Fibroblast of villous mesenchyme (primary cell): ENCODE measurements around the gene AAK1. TPM values are rescaled to one million over a fixed set of nuclear protein-coding genes. Genes with fewer than 3 reads are reported as not detected.

ENCODE experiments used
- DNase-seq: peaks from one replicate; pipeline ENCODE4 v3.0.0-alpha.2; 2010; ENCODE audit warnings: low read depth
- H3K4me3 ChIP-seq: 2 replicates; pipeline ENCODE4 v1.5.1; 2011; ENCODE audit warnings: low read depth, mild to moderate bottlenecking, low read length
- CTCF ChIP-seq: IDR thresholded peaks from 2 replicates; pipeline ENCODE4 v1.5.1; 2012; ENCODE audit warnings: low read depth, mild to moderate bottlenecking, low read length; ENCODE audit not compliant: insufficient read depth
- total RNA-seq: library from RNA; depleted of rRNA; stranded (reverse); fragments of >200 nt; gene quantifications from 2 replicates; pipeline ENCODE4 v1.2.3, GENCODE V29; 2012

Gene AAK1
- total RNA-seq, 1 donor: 68.2 TPM

GRCh38 chr2:69584127-69584889, 59.2 kb downstream of the AAK1 start:
- TF ChIP-seq CTCF: no peak
- no peak overlapping the region for H3K4me3 ChIP-seq
- DNase-seq: no peak

DNA sequence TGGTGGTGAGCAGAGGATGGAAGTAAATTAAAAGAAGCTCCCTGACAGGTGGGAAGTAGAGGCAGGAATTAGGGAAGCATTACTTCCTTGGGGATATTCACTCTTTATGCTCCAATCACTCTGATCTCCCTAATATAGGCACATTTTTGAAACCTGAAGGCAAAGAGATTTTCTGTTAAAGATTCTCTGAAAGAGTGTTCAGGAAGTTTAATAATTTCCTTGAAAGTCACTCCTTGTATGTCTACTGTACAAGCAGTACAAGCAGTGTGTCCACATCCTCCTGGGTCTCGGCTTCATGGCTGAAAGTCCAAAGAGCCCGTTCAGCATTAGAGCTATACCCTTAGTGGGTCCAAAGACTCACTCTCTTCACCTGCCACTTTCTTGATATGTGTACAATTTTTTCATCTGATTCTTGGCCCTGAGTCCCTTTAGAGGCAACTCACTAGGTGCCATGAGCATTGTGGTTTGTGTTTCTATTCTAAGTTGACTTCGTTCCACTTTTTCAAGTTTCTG, 60.2 kb downstream of the AAK1 start:
- H3K4me3 ChIP-seq: no peak overlapping the region
- no peak for TF ChIP-seq CTCF
- no peak for DNase-seq

DNA sequence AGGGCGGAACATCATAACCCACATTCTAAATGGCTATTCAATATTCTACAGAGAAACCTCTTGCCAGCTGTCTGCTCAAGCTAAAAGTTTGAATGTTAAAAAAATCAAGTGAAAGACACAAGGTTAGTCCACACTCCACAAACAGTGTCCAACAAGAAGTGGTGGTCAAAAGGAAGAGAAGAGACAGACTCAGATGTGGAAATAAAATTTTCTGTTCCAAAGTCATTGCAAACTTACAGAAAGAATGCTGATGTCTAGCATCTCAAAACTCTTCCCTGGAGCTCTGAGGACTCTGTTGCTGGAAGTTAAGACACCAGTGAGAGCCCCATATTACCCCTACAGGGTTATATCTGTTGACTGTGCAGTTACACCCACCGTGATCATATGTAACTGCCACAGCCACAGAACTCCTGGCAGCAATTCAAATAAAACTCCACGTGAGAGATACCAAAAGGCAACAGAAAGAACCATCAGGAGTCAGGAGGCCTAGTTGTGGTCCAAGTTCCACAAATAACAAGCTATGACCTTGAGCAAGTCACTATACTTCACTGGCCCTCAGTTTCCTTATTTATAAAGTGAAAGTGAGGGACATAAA, 60.9 kb downstream of the AAK1 start:
- no peak for DNase-seq
- no peak for TF ChIP-seq CTCF
- H3K4me3 ChIP-seq: no peak overlapping the region

GRCh38 chr2:69581774-69582581, 61.6 kb downstream of the AAK1 start:
- no peak overlapping the region for H3K4me3 ChIP-seq
- TF ChIP-seq CTCF: no peak
- peak; percentile 40 for DNase-seq

- no peak for TF ChIP-seq CTCF
- DNase-seq: no peak
- H3K4me3 ChIP-seq: no peak overlapping the region
Observed at GRCh38 chr2:69580486-69580885, 63.1 kb downstream of the AAK1 start.

- no peak for TF ChIP-seq CTCF
- DNase-seq: no peak
Observed at GRCh38 chr2:69579536-69579935, 64.0 kb downstream of the AAK1 start.

More at GRCh38 chr2:69579536-69579935, 64.0 kb downstream of the AAK1 start:
- H3K4me3 ChIP-seq: no peak overlapping the region
